Mesendoderm (in vitro differentiated cells): Measurements from ENCODE around the gene ATP2C2.

Experiments
- DNase-seq: peaks from one replicate; pipeline ENCODE4 v3.0.0; 2013
- H2AK5ac ChIP-seq: 2 replicates; pipeline ENCODE4 v1.6.1; 2013; ENCODE audit warnings: low read length, inconsistent platforms
- H2BK120ac ChIP-seq: 2 replicates; pipeline ENCODE4 v1.6.1; 2013; ENCODE audit warnings: low read depth, mild to moderate bottlenecking, low read length, moderate library complexity, mixed read lengths
- H2BK15ac ChIP-seq: replicated peaks from 2 replicates; pipeline ENCODE4 v1.6.1; 2013; ENCODE audit warnings: low read depth, mild to moderate bottlenecking, moderate library complexity
- H2BK5ac ChIP-seq: 2 replicates; pipeline ENCODE4 v1.6.1; 2013; ENCODE audit warnings: low read length, inconsistent platforms
- H3K18ac ChIP-seq: 2 replicates; pipeline ENCODE4 v1.6.1; 2013; ENCODE audit warnings: mild to moderate bottlenecking, low read length, mixed read lengths
- H3K23ac ChIP-seq: one replicate; pipeline ENCODE4 v1.6.1; 2013; ENCODE audit warnings: low read length
- H3K27ac ChIP-seq: 2 replicates; pipeline ENCODE4 v1.5.1; 2013; ENCODE audit warnings: low read depth, mild to moderate bottlenecking, inconsistent platforms, low read length, moderate library complexity
- H3K27me3 ChIP-seq: 2 replicates; pipeline ENCODE4 v1.6.1; 2013; ENCODE audit warnings: low read length, control low read depth, mild to moderate bottlenecking, inconsistent platforms; ENCODE audit not compliant: insufficient read depth, poor library complexity
- H3K36me3 ChIP-seq: 2 replicates; pipeline ENCODE4 v1.6.1; 2013; ENCODE audit warnings: low read length, inconsistent platforms; ENCODE audit not compliant: control insufficient read depth, insufficient read depth
- H3K4ac ChIP-seq: one replicate; pipeline ENCODE4 v1.6.1; 2013; ENCODE audit warnings: low read depth, mild to moderate bottlenecking, low read length, moderate library complexity
- H3K4me1 ChIP-seq: 2 replicates; pipeline ENCODE4 v1.6.1; 2013; ENCODE audit warnings: low read depth, low read length, inconsistent platforms; ENCODE audit not compliant: control insufficient read depth
- H3K4me2 ChIP-seq: 2 replicates; pipeline ENCODE4 v1.6.1; 2013; ENCODE audit warnings: low read length
- H3K4me3 ChIP-seq: 2 replicates; pipeline ENCODE4 v1.5.1; 2013; ENCODE audit warnings: mild to moderate bottlenecking, low read length
- H3K56ac ChIP-seq: one replicate; pipeline ENCODE4 v1.6.1; 2013; ENCODE audit warnings: low read length
- H3K79me1 ChIP-seq: 2 replicates; pipeline ENCODE4 v1.6.1; 2013; ENCODE audit warnings: low read length, inconsistent platforms
- H3K79me2 ChIP-seq: 2 replicates; pipeline ENCODE4 v1.6.1; 2013; ENCODE audit warnings: mild to moderate bottlenecking, low read length; ENCODE audit not compliant: control insufficient read depth, insufficient read depth
- H3K9ac ChIP-seq: 2 replicates; pipeline ENCODE4 v1.6.1; 2013; ENCODE audit warnings: low read length, inconsistent platforms
- H4K5ac ChIP-seq: one replicate; pipeline ENCODE4 v1.6.1; 2013; ENCODE audit warnings: low read length
- H4K8ac ChIP-seq: one replicate; pipeline ENCODE4 v1.6.1; 2013; ENCODE audit warnings: low read depth, mild to moderate bottlenecking, control low read depth, low read length, moderate library complexity
- WGBS: extraction: QIAGEN DNeasy Blood & Tissue Kit; methylation state at CpG from one replicate; pipeline ENCODE4 v1.1.7; 2013; ENCODE audit warnings: low lambda C conversion rate, missing lambda C conversion rate; ENCODE audit not compliant: insufficient coverage; ENCODE audit errors: extremely low coverage; 5-methylcytosine and 5-hydroxymethylcytosine counted together

The ATP2C2 gene

DNA sequence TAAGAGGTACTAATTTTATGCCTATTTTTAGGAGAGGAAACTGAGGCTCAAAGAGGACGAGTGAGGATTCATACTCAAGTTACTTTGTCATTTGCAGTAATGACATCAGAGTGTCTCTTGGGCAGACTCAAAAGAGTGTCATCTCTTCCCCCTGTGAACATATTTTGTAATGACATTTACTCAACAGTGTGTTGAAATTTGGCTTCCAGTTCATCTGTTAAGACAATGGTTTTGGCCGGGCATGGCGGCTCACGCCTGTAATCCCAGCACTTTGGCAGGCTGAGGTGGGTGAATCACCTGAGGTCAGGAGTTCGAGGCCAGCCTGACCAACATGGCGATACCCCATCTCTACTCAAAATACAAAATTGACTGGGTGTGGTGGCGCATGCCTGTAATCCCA, 44.7 kb upstream of the ATP2C2 start:
- no peaks in the 10 kb centered on the region for H3K27me3 ChIP-seq
- no peak overlapping the region for H4K8ac ChIP-seq
- H3K4me1 ChIP-seq: no peaks in the 10 kb centered on the region
- H3K9ac ChIP-seq: no peak overlapping the region
- WGBS: no CpG with 5 or more reads among the region's 7 CpGs
- H3K4me3 ChIP-seq: no peak overlapping the region
- H3K18ac ChIP-seq: no peak overlapping the region
- no peak overlapping the region for H3K4me2 ChIP-seq
- no peak overlapping the region for H2BK120ac ChIP-seq
- H2BK5ac ChIP-seq: no peak overlapping the region
- H3K27ac ChIP-seq: no peak overlapping the region
- no peaks in the 10 kb centered on the region for H3K36me3 ChIP-seq
- no peak overlapping the region for H4K5ac ChIP-seq
- DNase-seq: no peak
- no peak overlapping the region for H2BK15ac ChIP-seq
- no peak overlapping the region for H2AK5ac ChIP-seq
- H3K79me1 ChIP-seq: no peaks in the 10 kb centered on the region
- H3K23ac ChIP-seq: no peak overlapping the region
- H3K4ac ChIP-seq: no peak overlapping the region
- H3K79me2 ChIP-seq: no peaks in the 10 kb centered on the region
- no peak overlapping the region for H3K56ac ChIP-seq

DNA sequence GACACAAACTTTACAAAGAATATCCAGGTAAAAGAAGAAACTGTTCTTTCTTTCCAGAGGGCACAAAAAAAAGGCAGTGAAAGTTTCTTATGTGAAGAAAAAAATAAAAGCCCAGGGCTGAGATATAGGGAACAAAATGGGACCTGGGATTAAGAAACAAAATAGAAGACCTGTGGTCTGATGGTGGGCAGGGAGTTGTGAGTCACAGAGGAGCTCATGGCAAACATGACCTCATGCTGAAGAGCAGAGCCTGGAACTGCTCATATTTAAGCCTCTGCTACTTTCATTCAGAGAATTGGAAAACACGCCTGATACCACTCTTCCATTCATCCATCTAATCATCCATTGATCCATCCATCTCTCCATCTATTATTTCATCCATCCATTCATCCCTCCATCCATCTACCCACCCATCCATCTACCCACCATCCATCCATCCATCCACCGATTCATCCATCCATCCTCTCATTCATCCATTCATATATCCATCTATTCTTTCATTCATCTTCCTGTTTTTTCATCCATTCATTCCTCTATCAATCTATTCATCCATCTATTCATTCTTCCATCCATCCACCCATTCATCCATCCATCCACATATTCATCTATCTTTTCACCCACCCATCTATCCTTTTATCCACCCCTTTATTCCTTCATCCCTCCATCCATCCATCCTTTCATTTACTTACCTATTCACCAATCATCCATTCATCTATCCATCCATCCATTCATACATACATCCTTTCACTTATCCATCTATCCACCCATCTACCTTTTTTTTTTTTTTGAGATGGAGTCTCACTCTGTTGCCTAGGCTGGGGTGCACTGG, 43.7 kb upstream of the ATP2C2 start:
- H2AK5ac ChIP-seq: no peak overlapping the region
- H3K4me2 ChIP-seq: no peak overlapping the region
- H3K18ac ChIP-seq: no peak overlapping the region
- no peak overlapping the region for H3K27ac ChIP-seq
- no peaks in the 10 kb centered on the region for H3K79me1 ChIP-seq
- no peak for DNase-seq
- no peak overlapping the region for H2BK15ac ChIP-seq
- H3K4me1 ChIP-seq: no peaks in the 10 kb centered on the region
- H4K5ac ChIP-seq: no peak overlapping the region
- H3K4me3 ChIP-seq: no peak overlapping the region
- H3K27me3 ChIP-seq: no peaks in the 10 kb centered on the region
- WGBS: 50% methylated on average over 2 of the region's 2 CpGs
- H3K9ac ChIP-seq: no peak overlapping the region
- no peak overlapping the region for H3K4ac ChIP-seq
- H3K36me3 ChIP-seq: no peaks in the 10 kb centered on the region
- H3K56ac ChIP-seq: no peak overlapping the region
- H3K23ac ChIP-seq: no peak overlapping the region
- no peak overlapping the region for H4K8ac ChIP-seq
- H3K79me2 ChIP-seq: no peaks in the 10 kb centered on the region
- H2BK120ac ChIP-seq: no peak overlapping the region
- H2BK5ac ChIP-seq: no peak overlapping the region

DNA sequence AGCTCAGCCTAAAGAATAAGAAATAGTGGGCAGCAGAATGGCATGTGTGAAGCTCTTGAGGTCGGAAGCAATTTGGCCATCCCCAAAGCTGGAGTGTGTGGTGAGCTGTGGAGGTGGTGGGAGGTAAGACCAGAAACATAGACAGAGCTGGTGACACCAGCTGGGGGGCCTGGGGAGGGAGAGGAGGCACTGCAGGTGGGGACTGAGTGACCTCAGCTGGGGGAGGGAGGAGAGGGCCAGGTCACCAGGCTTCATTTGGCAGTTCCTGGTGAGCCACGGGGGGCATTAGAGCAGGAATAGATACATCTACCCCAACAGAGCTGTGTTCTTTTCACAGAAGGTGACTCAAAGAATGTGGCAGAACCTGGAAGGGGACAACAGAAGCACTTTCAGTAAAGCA, 41.8 kb upstream of the ATP2C2 start:
- DNase-seq: no peak
- Histone ChIP-seq H3K36me3 (no peaks in the 10 kb centered on the region), H2BK15ac (no peak overlapping the region)

DNA sequence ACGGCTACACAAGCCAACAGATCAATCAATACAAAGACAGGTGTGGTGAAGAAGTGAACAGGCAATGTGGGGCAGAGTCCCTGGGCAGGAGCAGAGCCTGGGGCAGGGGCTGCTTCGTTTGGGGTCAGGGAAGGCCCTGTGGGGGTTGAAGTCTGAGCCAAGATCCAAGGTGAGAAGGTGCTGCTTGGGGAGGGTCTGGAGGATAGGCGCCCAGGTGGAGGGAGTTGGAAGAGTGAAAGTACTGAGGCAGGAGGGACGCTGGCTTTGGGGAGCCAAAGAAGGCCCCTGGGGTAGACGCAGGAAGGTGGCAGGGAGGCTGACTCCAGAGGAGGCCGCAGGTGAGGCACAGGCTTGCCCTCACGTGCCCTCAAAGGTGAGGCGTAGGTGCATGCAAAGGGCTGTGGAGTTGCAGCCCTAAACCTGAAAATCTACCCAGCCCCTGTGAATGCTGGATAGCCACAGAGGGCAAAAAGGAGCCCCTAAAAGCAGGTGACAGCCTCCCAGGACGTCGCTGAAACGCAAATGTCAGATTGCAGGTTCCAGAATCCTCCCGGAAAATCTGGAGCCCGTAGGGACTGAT, 40.3 kb upstream of the ATP2C2 start:
- no peak overlapping the region for H2BK120ac ChIP-seq
- H3K4me3 ChIP-seq: no peak overlapping the region
- DNase-seq: no peak
- no peak overlapping the region for H3K18ac ChIP-seq
- no peaks in the 10 kb centered on the region for H3K36me3 ChIP-seq
- H3K9ac ChIP-seq: no peak overlapping the region
- H3K79me2 ChIP-seq: no peaks in the 10 kb centered on the region
- no peak overlapping the region for H2AK5ac ChIP-seq
- H3K79me1 ChIP-seq: no peaks in the 10 kb centered on the region
- no peak overlapping the region for H4K5ac ChIP-seq
- no peak overlapping the region for H3K27ac ChIP-seq
- no peak overlapping the region for H4K8ac ChIP-seq
- no peak overlapping the region for H3K23ac ChIP-seq
- no peak overlapping the region for H3K56ac ChIP-seq
- no peaks in the 10 kb centered on the region for H3K27me3 ChIP-seq
- no peak overlapping the region for H2BK5ac ChIP-seq
- no peak overlapping the region for H3K4ac ChIP-seq
- H2BK15ac ChIP-seq: no peak overlapping the region
- no CpG with 5 or more reads among the region's 13 CpGs for WGBS
- no peaks in the 10 kb centered on the region for H3K4me1 ChIP-seq
- H3K4me2 ChIP-seq: no peak overlapping the region

More for the DNA sequence above, 41.8 kb upstream of the ATP2C2 start:
- H2BK120ac ChIP-seq: no peak overlapping the region
- no peak overlapping the region for H4K5ac ChIP-seq
- no peaks in the 10 kb centered on the region for H3K79me2 ChIP-seq
- no peak overlapping the region for H3K56ac ChIP-seq
- H3K4ac ChIP-seq: no peak overlapping the region
- no peak overlapping the region for H3K23ac ChIP-seq
- no peaks in the 10 kb centered on the region for H3K4me1 ChIP-seq
- no peak overlapping the region for H4K8ac ChIP-seq
- WGBS: no CpG with 5 or more reads among the region's 2 CpGs
- no peak overlapping the region for H2AK5ac ChIP-seq
- no peak overlapping the region for H3K4me2 ChIP-seq
- H3K27ac ChIP-seq: no peak overlapping the region
- no peaks in the 10 kb centered on the region for H3K79me1 ChIP-seq
- H3K9ac ChIP-seq: no peak overlapping the region
- no peak overlapping the region for H2BK5ac ChIP-seq
- no peak overlapping the region for H3K4me3 ChIP-seq
- H3K27me3 ChIP-seq: no peaks in the 10 kb centered on the region
- H3K18ac ChIP-seq: no peak overlapping the region

DNA sequence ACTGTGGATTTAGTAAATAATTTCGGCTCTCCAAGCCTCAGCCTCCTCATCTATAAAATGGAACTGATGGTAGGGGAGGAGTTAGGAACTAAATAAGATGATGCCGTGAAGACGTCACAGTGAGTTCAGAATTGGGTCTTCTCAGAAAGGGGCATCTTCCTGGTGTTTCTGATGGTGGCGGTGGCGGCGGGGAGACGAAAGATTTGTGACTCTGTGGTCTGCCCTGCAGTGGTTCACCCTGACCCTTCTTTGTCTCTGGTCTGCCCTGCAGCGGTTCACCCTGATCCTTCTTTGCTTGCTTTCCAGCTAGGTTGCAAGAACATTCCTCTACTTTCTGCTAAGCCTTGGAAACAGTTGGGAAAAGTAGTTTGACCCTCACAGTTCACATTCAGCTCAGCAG, 39.3 kb upstream of the ATP2C2 start:
- no peak overlapping the region for H3K4me3 ChIP-seq
- H2AK5ac ChIP-seq: no peak overlapping the region
- no peak overlapping the region for H3K23ac ChIP-seq
- no peak for DNase-seq
- no peak overlapping the region for H3K4me2 ChIP-seq
- H3K27me3 ChIP-seq: no peaks in the 10 kb centered on the region
- H4K5ac ChIP-seq: no peak overlapping the region
- no peak overlapping the region for H4K8ac ChIP-seq
- H3K4ac ChIP-seq: no peak overlapping the region
- no peaks in the 10 kb centered on the region for H3K79me2 ChIP-seq
- H3K79me1 ChIP-seq: no peaks in the 10 kb centered on the region
- H2BK15ac ChIP-seq: no peak overlapping the region
- no peak overlapping the region for H3K9ac ChIP-seq
- H2BK5ac ChIP-seq: no peak overlapping the region
- no peaks in the 10 kb centered on the region for H3K4me1 ChIP-seq
- no CpG with 5 or more reads among the region's 8 CpGs for WGBS
- no peak overlapping the region for H3K27ac ChIP-seq
- no peak overlapping the region for H2BK120ac ChIP-seq
- no peaks in the 10 kb centered on the region for H3K36me3 ChIP-seq
- no peak overlapping the region for H3K18ac ChIP-seq
- H3K56ac ChIP-seq: no peak overlapping the region
